ENCODE data around the gene PYGL. TPM values are rescaled to one million over a fixed set of nuclear protein-coding genes. Genes with fewer than 3 reads are reported as not detected.

Gene PYGL
- total RNA-seq, 4 donors from 2014 or later: 37.0 to 59.1 (median 51.6) TPM

- TF ChIP-seq CTCF (IDR thresholded peaks at IDR 0.05) (no peak), POLR2A (IDR thresholded peaks at IDR 0.05) (no peak)
- no peak for DNase-seq (ENCODE audit: low spot score in 2 of 2)
- intact Hi-C loops (cut with DNase I; ENCODE audit: low total_unique reads): no loop called here
- WGBS, 2 donors: 91% methylated on average over 4 of the region's 4 CpGs
- H3K4me3 ChIP-seq (ENCODE audit: low read depth, poor library complexity, severe bottlenecking): no peak overlapping the region
These were observed 34.6 kb upstream of the PYGL start for GRCh38 chr14:50978888-50979287.

GRCh38 chr14:50978529-50978871, 34.2 kb upstream of the PYGL start:
- TF ChIP-seq CTCF (IDR thresholded peaks at IDR 0.05) (no peak), POLR2A (IDR thresholded peaks at IDR 0.05) (no peak)
- intact Hi-C loops (cut with DNase I; ENCODE audit: low total_unique reads): no loop called here
- no peak for DNase-seq (ENCODE audit: low spot score in 2 of 2)
- H3K4me3 ChIP-seq (ENCODE audit: low read depth, poor library complexity, severe bottlenecking): no peak overlapping the region
- WGBS, 2 donors: 91 to 98% methylated on average over 3 of the region's 3 CpGs

- H3K4me3 ChIP-seq (ENCODE audit: low read depth, poor library complexity, severe bottlenecking): no peak overlapping the region
- TF ChIP-seq POLR2A (IDR thresholded peaks at IDR 0.05): no peak
- TF ChIP-seq CTCF (IDR thresholded peaks at IDR 0.05): no peak
- WGBS, 2 donors: 82 to 91% methylated on average over 3 of the region's 3 CpGs
- intact Hi-C loops (cut with DNase I; ENCODE audit: low total_unique reads): no loop called here
- no peak for DNase-seq (ENCODE audit: low spot score in 2 of 2)
These were observed 33.7 kb upstream of the PYGL start for GRCh38 chr14:50977863-50978528.

- TF ChIP-seq POLR2A (IDR thresholded peaks at IDR 0.05) (no peak), CTCF (IDR thresholded peaks at IDR 0.05) (no peak)
- H3K4me3 ChIP-seq (ENCODE audit: low read depth, poor library complexity, severe bottlenecking): no peak overlapping the region
- intact Hi-C loops (cut with DNase I; ENCODE audit: low total_unique reads): no loop called here
- DNase-seq (ENCODE audit: low spot score in 2 of 2): no peak
- 71 to 73% methylated on average over 5 of the region's 5 CpGs for WGBS, 2 donors
These were observed 29.8 kb upstream of the PYGL start for GRCh38 chr14:50974118-50974517.

GRCh38 chr14:50972734-50973133, 28.5 kb upstream of the PYGL start:
- WGBS, 2 donors: 95 to 97% methylated on average over 8 to 10 of the region's 11 CpGs
- intact Hi-C loops (cut with DNase I; ENCODE audit: low total_unique reads): no loop called here

More at GRCh38 chr14:50972734-50973133, 28.5 kb upstream of the PYGL start:
- DNase-seq (ENCODE audit: low spot score in 2 of 2): no peak
- TF ChIP-seq CTCF (IDR thresholded peaks at IDR 0.05) (no peak), POLR2A (IDR thresholded peaks at IDR 0.05) (no peak)
- no peak overlapping the region for H3K4me3 ChIP-seq (ENCODE audit: low read depth, poor library complexity, severe bottlenecking)
